SH-SY5Y (cell line): Measurements from ENCODE around the gene CTBP1.

Experiments used
- GATA2 ChIP-seq: IDR thresholded peaks from 2 replicates; pipeline ENCODE4 v1.6.1; 2011; ENCODE audit warnings: mild to moderate bottlenecking, low read depth, low read length
- GATA3 ChIP-seq: IDR thresholded peaks from 2 replicates; pipeline ENCODE4 v1.6.1; 2011; ENCODE audit warnings: low read depth, mild to moderate bottlenecking, low read length, moderate library complexity

GRCh38 chr4:1269209-1269608 is 20.3 kb upstream of the CTBP1 start:
- no peak for TF ChIP-seq GATA2
- TF ChIP-seq GATA3: no peak
